HEK293T (cell line): ENCODE measurements around the gene DLK2.

Source experiments
- SP1 ChIP-seq: fragments of 450-650 bp; IDR thresholded peaks from 2 replicates; pipeline ENCODE4 v1.6.1; 2017
- TARDBP ChIP-seq: fragments of 450-650 bp; IDR thresholded peaks from 2 replicates; pipeline ENCODE4 v1.6.1; 2016
- ZNF384 ChIP-seq: fragments of 450-650 bp; IDR thresholded peaks from 2 replicates; pipeline ENCODE4 v1.6.1; 2016
- TF ChIP-seq, protein P1 (sequence below): fragments of 450-650 bp; IDR thresholded peaks from 2 replicates; pipeline ENCODE4 v1.6.1; 2016

DNA sequence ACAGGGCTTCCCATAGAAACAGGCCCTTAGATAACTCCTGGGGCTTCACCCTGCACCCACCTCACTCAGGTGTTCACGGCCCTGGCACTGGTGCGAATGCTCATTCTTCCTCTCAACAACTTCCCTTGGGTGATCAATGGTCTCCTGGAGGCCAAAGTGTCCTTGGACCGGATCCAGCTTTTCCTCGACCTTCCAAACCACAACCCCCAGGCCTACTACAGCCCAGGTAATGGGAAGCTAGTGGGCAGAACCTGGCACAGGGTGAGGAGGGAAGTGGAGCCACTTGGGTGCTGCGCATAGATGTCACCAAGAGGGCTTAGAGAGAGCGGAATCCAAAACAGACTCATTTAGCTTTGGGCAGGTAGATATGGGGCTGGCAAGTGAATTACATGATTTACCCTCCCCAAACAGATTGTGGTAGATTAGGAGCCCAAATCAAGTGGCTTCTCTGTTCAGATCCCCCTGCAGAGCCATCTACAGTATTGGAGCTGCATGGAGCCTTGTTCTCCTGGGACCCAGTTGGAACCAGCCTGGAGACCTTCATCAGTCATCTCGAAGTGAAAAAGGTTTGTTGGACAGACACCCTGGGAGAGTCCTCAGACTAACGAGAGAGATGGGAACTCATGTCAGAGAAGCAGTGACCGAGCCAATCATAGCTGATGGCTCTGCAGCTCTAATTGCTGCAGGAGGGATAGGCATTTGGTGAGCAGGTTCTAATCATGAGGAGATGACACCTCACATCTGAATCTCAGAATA lies 19.5 kb downstream of the DLK2 start:
- TF ChIP-seq TARDBP (no peak), SP1 (no peak), ZNF384 (no peak)
- TF ChIP-seq, protein P1, sequence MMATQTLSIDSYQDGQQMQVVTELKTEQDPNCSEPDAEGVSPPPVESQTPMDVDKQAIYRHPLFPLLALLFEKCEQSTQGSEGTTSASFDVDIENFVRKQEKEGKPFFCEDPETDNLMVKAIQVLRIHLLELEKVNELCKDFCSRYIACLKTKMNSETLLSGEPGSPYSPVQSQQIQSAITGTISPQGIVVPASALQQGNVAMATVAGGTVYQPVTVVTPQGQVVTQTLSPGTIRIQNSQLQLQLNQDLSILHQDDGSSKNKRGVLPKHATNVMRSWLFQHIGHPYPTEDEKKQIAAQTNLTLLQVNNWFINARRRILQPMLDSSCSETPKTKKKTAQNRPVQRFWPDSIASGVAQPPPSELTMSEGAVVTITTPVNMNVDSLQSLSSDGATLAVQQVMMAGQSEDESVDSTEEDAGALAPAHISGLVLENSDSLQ = no peak
